ENCODE measurements around the gene B9D1.
A peak's percentile ranks its signal among the peaks of the same experiment; 100 is the strongest.

B9D1 gene

DNA sequence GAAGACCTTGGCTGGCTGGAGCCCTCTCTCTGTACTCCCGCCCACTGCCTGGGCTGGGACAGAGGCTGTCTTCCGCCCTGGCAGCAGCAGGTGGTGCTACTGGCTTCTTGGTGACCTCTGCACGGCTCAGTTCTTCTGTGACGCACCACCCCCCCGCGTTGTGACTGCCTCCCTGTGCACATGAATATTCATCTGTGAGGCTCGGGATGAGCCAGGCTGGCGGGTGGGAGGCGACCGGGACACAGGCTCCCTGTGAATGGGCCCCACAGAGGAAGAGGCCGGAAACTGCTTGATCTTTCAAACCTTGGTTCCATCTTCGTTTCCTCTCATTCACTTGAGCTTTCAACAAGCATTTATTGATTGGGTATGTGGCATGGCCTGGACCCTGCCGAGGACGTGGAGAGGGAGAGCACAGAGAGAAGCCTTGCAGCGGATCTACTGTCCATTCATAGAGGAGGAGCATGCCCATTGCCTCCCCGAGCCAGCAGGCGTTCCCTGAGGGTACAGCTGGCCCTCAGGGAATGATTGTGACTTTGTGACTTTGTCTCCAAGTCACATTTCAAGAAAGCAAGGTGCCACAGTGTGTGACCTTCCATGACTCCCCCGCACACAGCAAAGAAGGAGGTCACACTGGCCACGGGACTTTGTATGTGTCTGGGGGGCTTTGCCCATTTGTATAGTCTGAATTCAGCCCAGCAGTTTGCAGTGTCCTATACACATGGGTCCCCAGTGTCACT lies 45.0 kb downstream of the B9D1 start:
- Histone ChIP-seq H3K9me3 (no peaks in the 10 kb centered on the region), H3K4me3 (no peak overlapping the region), H3K27ac (no peak overlapping the region), H3K27me3 (no peaks in the 10 kb centered on the region), H3K36me3 (peaks cover 3 to 81% (median 25%) of the 10 kb centered on the region in 3 donors), H3K4me1 (no peaks in the 10 kb centered on the region)
- intact Hi-C loops (cut with DNase I; ENCODE audit: low total_unique reads): no loop called here
- TF ChIP-seq, protein P1, sequence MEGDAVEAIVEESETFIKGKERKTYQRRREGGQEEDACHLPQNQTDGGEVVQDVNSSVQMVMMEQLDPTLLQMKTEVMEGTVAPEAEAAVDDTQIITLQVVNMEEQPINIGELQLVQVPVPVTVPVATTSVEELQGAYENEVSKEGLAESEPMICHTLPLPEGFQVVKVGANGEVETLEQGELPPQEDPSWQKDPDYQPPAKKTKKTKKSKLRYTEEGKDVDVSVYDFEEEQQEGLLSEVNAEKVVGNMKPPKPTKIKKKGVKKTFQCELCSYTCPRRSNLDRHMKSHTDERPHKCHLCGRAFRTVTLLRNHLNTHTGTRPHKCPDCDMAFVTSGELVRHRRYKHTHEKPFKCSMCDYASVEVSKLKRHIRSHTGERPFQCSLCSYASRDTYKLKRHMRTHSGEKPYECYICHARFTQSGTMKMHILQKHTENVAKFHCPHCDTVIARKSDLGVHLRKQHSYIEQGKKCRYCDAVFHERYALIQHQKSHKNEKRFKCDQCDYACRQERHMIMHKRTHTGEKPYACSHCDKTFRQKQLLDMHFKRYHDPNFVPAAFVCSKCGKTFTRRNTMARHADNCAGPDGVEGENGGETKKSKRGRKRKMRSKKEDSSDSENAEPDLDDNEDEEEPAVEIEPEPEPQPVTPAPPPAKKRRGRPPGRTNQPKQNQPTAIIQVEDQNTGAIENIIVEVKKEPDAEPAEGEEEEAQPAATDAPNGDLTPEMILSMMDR (IDR thresholded peaks at IDR 0.05): no peak
- peak in 1 of 2 donors; percentile 51 for DNase-seq

DNA sequence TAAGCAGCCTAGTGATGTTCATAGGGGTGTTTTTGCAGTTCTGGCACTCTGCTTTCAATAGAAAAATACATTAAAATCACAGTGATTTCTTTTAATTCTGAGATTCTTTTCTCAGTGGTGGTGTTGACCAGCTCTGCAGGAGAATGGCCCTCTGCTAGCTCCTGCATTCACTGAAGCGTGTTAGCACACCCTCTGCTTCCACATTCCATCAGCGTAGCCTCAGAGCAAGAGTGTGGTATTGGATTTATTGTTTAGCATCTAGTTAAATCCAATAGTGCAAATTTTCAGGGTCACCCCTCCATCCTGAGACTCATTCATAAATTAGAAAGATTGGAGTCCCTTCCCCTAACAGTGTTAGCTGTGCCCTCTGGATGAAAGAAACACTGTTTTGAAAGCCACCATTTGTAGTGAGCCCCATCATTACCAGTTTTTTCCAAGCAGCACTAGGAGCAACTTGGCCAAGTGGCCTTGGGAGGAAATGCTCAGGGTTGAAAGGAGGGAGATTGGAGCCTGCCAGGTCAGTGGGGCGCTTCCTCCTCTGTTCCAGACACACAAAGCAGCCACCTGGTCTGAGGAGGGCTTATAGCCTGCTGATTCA lies 45.7 kb downstream of the B9D1 start:
- Histone ChIP-seq H3K9me3 (no peaks in the 10 kb centered on the region), H3K4me1 (no peaks in the 10 kb centered on the region), H3K36me3 (peaks cover 10 to 81% (median 31%) of the 10 kb centered on the region in 3 donors), H3K27me3 (no peaks in the 10 kb centered on the region), H3K4me3 (no peak overlapping the region), H3K27ac (no peak overlapping the region)
- TF ChIP-seq, protein P1 (IDR thresholded peaks at IDR 0.05): no peak
- DNase-seq: no peak
- intact Hi-C loops (cut with DNase I; ENCODE audit: low total_unique reads): no loop called here

GRCh38 chr17:19315104-19315503 lies 47.4 kb downstream of the B9D1 start:
- TF ChIP-seq, protein P1 (IDR thresholded peaks at IDR 0.05): no peak
- intact Hi-C loops (cut with DNase I; ENCODE audit: low total_unique reads): no loop called here
- Histone ChIP-seq H3K9me3 (no peaks in the 10 kb centered on the region), H3K27ac (no peak overlapping the region), H3K4me1 (no peaks in the 10 kb centered on the region), H3K4me3 (no peak overlapping the region), H3K36me3 (peaks cover 11 to 82% (median 37%) of the 10 kb centered on the region in 3 donors), H3K27me3 (no peaks in the 10 kb centered on the region)
- no peak for DNase-seq

GRCh38 chr17:19313746-19314651 lies 48.5 kb downstream of the B9D1 start:
- TF ChIP-seq, protein P1 (IDR thresholded peaks at IDR 0.05): no peak
- no peaks in the 10 kb centered on the region for H3K4me1 ChIP-seq
- peaks cover 11 to 83% (median 44%) of the 10 kb centered on the region in 3 donors for H3K36me3 ChIP-seq
- intact Hi-C loops (cut with DNase I; ENCODE audit: low total_unique reads): no loop called here
- H3K27ac ChIP-seq: no peak overlapping the region
- no peak for DNase-seq
- H3K27me3 ChIP-seq: no peaks in the 10 kb centered on the region
- no peak overlapping the region for H3K4me3 ChIP-seq
- no peaks in the 10 kb centered on the region for H3K9me3 ChIP-seq

DNA sequence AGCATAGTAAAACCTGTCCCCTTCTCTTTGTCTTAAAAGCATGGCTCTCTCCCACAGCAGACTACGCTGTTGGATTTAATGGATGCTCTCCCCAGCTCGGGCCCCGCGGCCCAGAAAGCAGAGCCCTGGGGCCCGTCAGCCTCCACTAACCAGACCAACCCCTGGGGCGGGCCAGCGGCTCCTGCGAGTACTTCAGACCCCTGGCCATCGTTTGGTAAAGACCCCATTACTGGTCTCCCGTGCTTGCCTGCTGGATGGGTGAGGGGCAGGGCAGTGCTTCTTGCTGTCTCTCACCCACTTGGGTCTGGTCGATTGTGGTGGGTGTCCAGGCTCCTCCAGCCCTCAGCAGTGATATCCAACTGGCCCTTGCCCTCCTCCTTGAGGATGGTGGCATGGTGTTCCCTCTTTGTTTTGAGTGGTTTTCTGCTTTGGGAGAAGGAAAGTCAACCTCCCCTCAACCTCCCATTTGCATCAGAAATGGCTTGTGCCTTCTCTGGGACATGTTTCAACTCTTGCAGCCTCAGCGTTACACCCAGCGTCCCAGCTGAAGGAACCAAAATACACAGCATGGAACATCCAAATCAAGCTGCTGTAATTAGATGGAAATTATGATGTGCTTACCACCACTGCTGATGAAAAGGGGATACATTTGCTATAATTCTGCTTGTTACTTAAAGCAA lies 49.3 kb downstream of the B9D1 start:
- TF ChIP-seq, protein P1 (IDR thresholded peaks at IDR 0.05): no peak
- Histone ChIP-seq H3K4me1 (no peaks in the 10 kb centered on the region), H3K4me3 (no peak overlapping the region), H3K27me3 (no peaks in the 10 kb centered on the region), H3K27ac (no peak overlapping the region), H3K9me3 (no peaks in the 10 kb centered on the region), H3K36me3 (peaks cover 11 to 80% (median 44%) of the 10 kb centered on the region in 3 donors)
- DNase-seq: no peak
- intact Hi-C loops (cut with DNase I; ENCODE audit: low total_unique reads): no loop called here

Measured in tibial artery (tissue), 4 donors.